ENCODE data around the gene ZNF441.
"Not testable (repeated sequence)": the region's sequence is repeated elsewhere in the genome, so short reads cannot be mapped to it uniquely, and the experiment has no call there.

Gene ZNF441

GRCh38 chr19:11766597-11767591 is at the start of gene ZNF441:
ZNF441 (plus strand) TSS chr19:11767000; CDS start chr19:11767194, 194 bp downstream.
- DNase-seq: peak; percentile 80

GRCh38 chr19:11721681-11722080 is 45.1 kb upstream of the ZNF441 start:
- no peak for DNase-seq

DNA sequence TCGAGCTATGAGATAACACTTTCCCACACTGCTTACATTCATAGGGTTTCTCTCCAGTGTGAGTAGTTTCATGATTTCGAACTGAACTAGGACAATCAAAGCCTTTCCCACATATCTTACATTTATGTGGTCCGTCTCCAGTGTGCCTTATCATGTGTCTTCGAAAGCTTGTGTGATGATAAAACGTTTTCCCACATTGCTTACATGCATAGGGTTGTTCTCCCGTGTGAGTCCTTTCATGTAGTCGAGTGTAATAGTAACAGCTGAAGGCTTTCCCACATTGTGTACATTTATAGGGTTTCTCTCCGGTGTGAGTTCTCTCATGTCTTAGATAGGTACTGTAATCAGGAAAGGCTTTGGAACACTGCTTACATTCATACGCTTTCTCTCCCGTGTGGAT is 44.4 kb upstream of the ZNF441 start:
- no peak for DNase-seq

DNA sequence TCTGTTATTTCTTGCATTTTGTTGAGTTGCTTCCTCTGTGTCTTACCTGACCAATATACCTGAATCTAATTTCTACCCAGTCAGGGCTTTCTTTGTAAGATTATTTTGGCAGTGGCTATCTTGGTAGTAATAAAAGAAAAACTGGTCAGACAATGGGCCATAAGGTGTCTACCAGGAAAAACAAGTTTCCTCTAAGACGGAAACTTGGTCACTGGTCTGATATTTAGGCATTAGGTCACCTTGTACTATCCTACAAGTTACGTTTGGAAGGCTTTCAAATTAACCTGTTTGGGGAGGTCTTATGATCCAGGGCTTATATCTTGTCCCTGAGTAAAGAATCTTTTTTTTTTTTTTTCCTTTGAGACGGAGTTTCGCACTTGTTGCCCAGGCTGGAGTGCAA is 37.2 kb upstream of the ZNF441 start:
- DNase-seq: no peak

GRCh38 chr19:11735375-11735774 is 31.4 kb upstream of the ZNF441 start:
- no peak for DNase-seq

- no peak for DNase-seq
These were observed 30.1 kb upstream of the ZNF441 start for GRCh38 chr19:11736696-11737095.

GRCh38 chr19:11737964-11738745 is 28.6 kb upstream of the ZNF441 start:
- DNase-seq: no peak

DNA sequence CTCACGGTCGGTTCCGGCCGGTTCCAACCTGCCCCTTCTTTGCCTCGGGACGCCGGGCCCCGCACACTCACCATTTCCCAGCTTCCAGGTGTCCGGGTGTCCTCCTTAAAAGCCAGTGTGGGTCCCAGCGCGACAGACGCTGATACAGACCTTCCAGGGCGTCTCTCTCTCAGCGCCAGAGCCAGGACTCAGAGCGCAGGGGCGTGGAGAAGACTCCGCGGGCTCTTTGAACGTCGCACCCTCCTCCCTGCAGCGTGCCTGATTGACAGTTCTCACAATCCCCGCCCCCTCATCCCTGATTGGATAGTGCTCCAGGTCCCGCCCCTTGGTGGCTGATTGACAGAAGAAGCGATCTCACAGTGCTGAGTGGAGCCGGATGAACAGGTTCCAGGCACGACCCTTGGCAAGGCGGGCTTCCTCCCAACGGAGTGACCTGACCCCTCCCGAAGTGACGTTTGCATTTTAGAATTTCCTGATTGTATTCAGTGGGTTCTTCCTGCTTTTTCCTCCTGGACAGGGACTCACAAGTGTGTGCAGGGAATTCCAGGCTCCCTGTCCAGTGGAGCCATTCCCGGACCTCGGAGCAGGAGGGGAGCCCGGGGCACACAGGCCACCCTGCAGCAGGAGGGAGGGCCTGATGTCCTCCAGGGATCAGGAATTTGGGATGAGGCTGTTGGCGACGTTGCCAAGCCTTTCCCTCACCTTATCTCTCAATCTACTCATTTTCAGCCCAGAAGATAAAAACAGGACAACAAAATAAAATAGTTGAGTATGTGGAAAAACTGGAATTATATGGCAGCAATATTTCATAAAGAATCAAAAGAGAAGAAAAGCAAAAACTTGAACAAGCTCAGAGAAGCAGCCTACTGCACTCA is 27.8 kb upstream of the ZNF441 start, which contains the start of gene ZNF823:
ZNF823 (minus strand) TSS at position 201 of the 875 bp plus-strand sequence; CDS start at position 74, 127 bp downstream.
- peak; percentile 87 for DNase-seq

GRCh38 chr19:11745869-11746268 is 20.9 kb upstream of the ZNF441 start:
- no peak for DNase-seq

GRCh38 chr19:11747277-11747676 is 19.5 kb upstream of the ZNF441 start:
- DNase-seq: no peak

DNA sequence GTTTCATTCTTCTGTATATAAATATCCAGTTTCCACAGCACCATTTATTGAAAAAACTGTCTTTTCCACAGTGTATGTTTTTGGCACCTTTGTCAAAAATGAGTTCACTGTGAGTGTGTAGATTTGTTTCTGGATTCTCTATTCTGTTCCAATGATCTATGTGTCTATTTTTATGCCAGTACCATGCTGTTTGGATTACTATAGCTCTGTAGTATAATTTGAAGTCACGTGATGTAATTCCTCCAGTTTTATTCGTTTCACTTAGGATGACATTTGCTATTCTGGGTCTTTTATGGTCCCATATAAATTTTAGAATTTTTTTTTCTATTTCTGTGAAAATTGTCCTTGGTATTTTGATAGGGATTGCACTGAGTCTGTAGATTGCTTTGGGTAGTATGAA is 17.0 kb upstream of the ZNF441 start:
- no peak for DNase-seq

DNA sequence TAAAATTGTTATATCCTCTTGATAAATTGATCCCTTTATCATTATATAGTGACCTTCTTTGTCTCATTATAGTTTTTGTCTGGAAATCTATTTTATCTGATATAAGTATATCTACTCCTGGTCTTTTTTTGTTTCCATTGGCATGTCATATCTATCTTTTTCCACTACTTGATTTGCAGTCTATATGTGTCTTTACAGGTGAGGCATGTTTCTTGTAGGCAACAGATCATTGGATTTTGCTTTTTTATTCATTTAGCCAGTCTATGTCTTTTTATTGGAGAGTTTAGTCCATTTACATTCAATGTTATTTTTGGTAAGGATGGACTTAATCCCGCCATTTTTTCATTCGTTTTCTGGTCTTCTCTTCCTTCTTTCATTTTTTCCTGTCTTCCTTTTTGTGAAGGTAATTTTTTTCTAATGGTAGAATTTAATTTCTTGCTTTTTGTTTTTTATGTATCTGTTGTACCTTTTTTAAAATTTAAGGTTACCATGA is 14.5 kb upstream of the ZNF441 start:
- no peak for DNase-seq

DNA sequence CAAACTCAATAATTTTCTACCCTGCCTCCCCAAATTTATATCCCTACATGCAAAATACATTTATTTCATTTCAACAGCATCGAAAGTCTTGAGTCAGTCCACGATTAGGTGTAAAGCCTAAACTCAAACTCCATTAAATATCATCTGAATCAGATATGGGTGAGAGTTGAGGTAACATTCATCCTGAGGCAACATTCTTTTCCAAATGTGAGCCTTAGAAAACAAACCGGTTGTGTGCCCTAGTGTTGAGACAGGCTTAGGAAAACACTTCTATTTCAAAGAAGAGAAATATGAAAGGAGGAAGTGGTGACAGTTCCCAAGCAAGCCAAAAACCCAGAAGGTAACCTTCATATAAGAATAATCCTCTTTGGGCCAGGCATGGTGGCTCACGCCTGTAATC is 12.1 kb upstream of the ZNF441 start:
- no peak for DNase-seq

DNA sequence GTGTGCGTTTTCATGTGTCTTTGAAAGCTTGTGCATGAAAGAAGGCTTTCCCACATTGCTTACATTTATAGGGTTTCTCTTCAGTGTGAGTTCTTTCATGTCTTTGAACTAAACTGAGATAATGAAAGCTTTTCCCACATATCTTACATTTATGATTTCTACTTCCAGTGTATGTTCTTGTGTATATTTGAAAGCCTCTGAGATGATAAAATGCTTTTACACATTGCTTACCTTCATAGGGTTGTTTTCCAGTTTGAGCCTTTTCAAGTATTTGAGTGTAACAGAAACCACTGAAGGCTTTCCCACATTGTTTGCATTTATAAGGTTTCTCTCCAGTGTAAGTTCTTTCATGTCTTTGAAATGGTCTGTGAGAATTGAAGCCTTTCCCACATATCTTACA is 9.8 kb upstream of the ZNF441 start:
- DNase-seq: no peak

DNA sequence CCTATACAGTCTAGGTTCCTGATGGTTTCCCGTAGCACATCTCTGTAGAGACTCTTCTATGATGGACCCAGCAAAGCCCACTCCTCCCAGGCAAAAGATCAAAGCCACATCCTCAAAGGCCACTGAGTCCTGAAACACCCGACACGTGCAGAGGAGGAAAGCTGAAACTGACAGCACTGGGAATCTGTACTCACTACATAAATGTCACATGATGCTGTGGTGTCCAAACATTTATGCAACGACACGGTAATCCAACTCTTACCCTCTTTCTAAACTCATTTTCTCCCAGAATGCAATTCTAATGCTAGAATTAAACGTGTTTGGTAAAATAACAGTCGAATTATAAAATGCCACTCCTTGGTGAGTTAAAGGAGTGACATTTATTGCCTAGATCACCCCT is 7.0 kb upstream of the ZNF441 start:
- DNase-seq: no peak

- DNase-seq: no peak
These were observed 3.7 kb upstream of the ZNF441 start for GRCh38 chr19:11763117-11763516.

- DNase-seq: no peak
These were observed 3.2 kb upstream of the ZNF441 start for GRCh38 chr19:11763611-11764010.

DNA sequence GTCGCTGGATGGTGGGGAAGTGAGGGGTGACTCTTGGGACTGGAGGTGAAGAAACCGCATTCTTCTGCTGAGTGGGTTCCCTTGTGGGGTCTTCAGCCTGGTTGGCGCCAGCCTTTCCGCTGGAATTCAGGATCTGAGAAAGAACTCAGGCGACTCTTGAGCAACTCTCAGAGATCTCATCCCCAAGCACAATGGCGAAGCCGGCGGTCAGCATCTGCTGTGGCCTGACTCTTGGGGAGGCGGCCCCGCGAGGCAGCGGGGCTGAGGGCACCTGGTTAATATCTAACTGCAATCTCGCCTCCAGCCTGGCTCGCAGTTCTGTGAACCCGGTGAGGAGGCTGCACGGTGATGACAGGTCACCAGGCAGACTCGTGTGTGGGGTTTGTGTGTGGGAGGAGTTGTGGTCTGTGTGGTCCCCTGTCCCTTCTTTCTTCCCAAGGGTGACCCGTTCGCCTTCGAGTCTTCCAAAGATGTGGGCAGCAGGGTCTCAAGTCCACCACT is 883 bp downstream of the ZNF441 start:
- no peak for DNase-seq

DNA sequence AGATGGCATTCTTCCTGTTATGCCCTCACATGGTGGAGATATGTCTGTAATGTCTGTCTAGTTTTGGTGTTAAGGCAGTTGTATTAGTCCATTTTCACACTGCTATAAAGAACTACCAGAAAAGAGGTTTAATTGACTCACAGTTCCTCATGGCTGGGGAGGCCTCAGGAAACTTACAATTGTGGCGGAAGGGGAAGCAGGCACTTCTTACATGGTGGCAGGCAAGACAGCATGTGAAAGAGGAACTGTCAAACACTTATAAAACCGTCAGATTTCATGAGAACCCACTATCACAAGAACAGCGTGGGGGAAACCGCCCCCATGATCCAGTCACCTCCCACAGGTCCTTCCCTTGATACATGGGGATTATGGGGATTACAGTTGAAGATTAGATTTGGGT is 3.2 kb downstream of the ZNF441 start:
- DNase-seq: no peak

GRCh38 chr19:11771520-11771919 is 4.7 kb downstream of the ZNF441 start:
- not testable (repeated sequence) for DNase-seq

- not testable (repeated sequence) for DNase-seq
These were observed 9.9 kb downstream of the ZNF441 start for GRCh38 chr19:11776669-11777068.

- DNase-seq: no peak
These were observed 13.7 kb downstream of the ZNF441 start for GRCh38 chr19:11780431-11781020.
